GM19468 (cell line): ENCODE results near the gene CACNA2D3.
"Not testable (repeated sequence)": the region's sequence is repeated elsewhere in the genome, so short reads cannot be mapped to it uniquely, and the experiment has no call there.

Experiments used
- ATAC-seq: cut with Tn5 transposase; IDR thresholded peaks from one replicate; pipeline ENCODE4 v1.9.1; 2021; ENCODE audit warnings: mild to moderate bottlenecking, moderate library complexity, moderate number of reproducible peaks; ENCODE audit not compliant: unreplicated experiment; ENCODE audit errors: extremely low read depth

CACNA2D3 gene

DNA sequence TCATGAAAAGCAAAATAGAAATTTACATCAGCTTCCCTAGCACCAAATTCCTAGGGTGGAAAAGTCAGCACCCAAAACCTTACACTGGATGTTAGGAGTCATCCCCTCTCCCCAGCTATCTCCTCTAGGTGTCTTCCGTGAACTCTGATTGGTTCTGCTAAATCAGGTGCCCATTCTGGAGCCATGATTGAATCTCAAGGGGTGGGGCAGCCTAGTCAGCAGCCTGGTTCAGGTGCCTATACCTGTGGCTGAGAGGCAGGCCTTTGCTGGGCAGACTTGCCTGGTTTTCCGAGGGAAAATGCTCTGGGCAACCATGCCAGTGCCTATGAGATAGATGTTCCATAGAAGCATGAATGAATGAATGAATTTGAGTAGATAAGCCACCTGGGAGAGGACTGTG, 468.8 kb downstream of the CACNA2D3 start:
- no peak for ATAC-seq

DNA sequence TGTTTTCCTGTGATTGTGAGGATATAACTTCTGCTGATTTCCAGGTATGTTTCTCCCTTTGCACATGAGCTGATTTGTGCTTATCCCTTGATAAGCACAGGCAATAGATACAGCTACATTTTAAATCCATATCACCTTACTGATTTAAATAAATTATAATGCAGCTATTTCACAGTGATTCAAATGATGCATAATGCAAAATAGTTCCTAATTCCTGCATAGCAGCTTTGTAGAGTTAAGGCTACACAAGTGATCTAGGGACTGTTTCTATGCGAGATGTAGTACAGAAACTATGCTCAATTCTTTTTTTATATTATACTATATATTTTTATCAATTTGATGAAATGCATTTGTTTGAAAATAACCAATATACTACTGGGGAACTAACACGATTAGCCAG, 471.3 kb downstream of the CACNA2D3 start:
- no peak for ATAC-seq

DNA sequence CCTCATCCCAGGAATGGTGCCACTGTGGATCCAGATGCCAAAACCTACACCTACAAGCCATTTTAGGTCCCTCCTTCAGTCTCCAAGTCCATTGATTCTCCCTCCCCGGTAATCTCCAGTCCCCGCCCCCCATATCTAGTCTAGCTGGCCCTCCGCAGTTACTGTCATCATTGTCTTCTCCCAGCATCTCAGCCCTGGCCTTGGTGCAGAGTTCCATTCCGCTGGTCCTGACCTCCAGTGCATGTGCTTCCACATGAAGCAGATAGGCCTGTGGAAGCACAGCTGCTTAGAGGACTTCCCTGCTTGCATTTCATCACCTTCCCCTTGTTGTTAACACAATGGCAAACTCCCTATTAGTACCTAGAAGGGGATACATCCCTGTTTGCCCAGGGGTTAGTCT, 473.7 kb downstream of the CACNA2D3 start:
- no peak for ATAC-seq

DNA sequence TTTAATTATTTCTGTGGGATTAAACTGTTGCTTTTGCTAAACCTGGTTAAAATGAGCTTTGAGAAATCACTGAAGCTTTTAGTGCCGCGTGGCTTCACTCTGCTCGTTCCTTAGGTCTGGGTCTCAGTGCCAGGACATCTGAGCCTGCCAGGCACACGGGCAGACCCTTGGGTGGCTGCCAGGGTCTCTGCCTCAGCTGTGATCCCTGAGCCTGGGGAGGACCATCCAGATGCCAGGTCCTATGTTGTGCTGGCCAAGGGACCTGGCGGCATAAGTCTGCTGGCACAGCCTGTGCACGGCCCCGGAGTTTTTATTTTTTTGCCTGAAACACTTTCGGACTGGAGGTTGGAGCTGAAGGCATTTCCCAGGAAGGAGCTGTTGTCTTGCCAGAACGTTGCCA, 477.4 kb downstream of the CACNA2D3 start:
- no peak for ATAC-seq

DNA sequence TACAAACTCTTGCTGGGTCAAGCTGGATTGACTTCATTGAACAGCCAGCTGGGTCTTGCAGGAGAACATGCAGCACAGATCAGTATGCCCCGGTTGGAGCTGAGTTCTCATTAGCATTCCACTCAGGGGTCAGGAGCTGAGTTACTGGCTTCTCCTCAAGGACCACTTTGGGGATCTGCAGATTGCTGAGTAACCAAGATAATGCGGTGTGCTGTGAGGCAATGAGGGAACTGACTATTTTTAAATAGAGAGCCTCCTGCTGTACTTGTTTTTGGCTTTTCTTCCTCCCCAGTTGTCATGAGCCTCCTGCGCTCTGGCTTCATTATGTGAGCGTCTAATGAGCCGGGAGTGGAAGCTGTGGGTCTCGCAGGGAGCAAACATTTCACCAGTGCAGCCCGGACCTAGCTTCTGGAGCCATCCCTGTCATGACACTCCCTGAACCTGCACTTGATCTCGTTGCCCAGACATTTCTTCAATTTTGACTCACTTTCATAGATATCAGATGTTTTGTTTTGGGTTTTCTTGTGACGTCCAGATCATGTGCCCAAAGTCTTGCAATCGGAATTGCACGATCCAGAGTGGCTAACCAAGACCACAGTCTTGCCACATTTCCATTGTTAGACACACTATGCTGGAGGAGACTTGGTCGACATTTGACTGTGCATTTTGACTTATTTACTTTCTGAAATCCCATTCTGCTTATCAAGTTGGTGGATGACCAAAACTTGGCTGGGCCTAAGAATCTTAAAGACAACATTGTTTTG, 478.3 kb downstream of the CACNA2D3 start:
- ATAC-seq: no peak

DNA sequence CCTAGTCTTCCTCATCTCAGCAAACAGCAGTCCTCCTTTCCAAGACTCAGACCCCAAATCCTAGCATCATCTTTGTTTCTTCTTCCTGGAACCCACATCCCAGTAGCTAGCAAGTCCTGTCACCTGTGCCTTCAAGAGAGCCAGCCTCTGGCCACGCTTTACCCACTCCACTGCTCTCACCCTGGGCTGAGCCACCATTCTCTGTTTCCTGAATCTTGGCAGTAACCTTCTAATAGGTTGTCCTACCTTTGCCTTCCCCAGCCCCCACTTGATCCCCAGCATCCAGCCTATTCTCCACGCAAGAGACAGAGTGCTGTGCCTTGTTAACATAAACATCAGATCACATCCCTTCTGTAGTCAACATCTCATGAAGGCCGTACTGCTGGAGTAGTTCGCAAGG, 482.1 kb downstream of the CACNA2D3 start:
- no peak for ATAC-seq

DNA sequence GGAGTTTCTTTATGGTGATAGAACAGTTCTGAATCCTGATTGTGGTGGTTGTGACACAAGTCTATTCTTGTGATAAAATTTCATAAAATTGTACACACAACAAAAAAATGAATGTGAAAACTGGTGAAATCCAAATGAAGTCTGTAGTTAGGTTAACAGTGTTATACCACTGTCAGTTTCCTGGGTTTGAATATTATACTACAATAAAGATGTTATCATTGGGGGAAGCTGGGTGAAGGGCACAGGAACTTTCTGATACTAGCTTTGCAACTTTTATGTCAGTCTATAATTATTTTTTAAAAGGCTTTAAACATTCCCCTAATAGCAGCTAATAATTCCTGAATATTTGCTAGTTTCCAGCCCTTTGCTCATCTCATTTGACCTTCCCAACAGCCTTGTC, 485.7 kb downstream of the CACNA2D3 start:
- no peak for ATAC-seq

DNA sequence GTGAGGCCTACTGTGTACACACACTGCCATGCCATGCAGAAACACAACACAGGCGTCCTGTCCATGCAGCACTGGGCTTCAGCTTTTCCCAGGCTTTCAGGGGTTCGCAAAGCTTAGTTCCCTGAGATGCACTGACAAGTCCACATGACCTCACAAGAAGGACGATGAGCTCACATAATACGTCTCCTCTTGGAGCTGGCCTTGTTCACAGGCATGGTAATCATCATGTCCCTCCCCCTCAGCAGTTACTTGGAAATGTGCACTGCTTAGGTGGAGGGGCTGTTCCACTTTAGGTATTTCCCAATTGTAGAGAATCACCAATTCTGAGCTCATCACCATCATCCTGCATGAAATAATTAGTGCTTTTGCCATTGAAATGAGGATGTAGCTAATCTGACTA, 496.7 kb downstream of the CACNA2D3 start:
- no peak for ATAC-seq

DNA sequence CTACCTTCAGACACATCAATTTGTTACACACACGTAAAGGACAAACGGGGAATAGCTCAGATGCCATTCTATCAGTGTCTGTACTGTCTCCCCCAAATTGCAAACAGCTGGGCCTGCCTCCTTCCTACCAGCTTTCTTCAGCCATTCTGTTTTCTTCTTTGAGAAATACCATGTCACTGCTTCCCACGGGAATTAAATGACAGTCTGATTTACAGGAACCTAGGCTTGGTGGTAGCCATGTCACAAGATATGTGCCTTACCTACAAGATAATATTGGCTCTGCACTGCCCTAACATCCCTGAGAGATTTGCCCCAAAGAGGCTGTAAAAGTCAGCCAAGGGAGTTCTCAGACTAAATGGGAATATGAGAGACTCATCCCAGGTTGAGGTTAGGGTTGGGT, 497.2 kb downstream of the CACNA2D3 start:
- no peak for ATAC-seq

DNA sequence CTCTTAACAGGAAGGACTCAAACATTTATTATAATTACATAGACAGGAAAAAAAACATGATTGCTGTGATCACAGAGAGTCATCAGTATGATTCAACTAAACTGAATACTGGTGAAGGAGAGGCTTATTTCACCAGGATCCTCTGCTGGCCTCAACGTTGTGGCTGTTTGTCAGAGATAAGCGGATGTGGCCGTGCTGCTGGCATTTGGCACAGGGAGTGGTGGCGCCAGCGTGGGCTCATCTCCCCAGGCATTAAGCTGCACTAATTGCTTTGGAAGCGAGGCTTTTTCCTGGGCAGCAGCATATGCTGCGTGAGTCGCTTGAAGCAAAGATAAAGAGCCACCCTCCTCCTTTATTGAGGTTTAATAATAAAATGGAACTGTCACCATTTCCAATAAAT, 498.8 kb downstream of the CACNA2D3 start:
- no peak for ATAC-seq

DNA sequence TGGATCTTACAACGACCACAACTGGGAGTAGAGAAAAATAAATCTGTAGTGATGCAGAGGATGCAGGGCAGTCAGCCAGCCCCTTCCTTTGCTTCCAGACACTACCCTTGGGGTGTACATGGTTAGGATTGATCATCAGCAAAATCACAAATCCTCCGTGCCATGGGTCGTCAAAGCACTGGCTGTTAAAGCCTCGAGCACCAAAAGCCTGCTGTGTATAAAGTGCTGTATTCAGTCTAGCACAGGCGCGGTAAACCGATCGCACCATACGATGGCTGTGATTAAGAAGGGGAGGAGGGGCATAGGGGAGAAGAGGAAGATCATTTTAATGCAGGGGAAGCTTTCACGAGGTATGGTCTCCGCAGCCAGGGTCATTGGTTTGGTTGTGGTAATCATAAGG, 500.3 kb downstream of the CACNA2D3 start:
- no peak for ATAC-seq

DNA sequence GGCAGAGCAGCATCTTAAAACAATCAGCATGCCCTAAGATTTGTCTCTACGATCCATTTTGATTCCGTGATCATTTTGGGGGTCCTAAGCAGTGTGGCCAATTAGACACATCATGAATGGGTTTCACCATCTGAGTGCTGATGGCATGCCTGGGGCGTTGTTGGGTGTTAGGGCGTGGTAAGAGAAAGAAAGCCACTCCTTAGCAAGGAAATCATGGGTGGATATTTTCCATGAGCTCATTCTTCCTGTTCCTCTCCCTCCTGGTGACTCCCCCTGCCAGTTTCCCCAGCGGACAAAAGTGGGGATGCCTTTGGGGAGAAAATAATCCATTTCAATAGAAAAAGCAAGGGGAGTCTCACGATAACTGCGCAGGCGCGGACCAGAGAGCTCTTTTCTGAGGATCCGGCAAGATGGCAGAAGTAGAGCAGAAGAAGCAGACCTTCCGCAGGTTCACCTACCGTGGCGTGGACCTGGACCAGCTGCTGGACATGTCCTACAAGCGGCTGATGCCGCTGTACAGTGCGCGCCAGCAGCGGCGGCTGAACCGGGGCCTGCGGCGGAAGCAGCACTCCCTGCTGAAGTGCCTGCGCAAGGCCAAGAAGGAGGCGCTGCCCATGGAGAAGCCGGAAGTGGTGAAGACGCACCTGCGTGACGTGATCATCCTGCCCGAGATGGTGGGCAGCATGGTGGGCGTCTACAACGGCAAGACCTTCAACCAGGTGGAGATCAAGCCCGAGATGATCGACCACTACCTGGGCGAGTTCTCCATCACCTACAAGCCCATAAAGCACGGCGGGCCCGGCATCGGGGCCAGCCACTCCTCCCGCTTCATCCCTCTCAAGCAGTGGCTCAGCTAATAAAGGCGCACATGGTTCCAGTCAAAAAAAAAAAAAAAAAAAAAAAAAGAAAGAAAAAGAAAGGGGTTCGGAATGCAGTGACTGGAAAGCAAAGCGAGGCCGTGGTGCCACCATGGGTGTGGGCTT, 503.7 kb downstream of the CACNA2D3 start:
- ATAC-seq: no peak

DNA sequence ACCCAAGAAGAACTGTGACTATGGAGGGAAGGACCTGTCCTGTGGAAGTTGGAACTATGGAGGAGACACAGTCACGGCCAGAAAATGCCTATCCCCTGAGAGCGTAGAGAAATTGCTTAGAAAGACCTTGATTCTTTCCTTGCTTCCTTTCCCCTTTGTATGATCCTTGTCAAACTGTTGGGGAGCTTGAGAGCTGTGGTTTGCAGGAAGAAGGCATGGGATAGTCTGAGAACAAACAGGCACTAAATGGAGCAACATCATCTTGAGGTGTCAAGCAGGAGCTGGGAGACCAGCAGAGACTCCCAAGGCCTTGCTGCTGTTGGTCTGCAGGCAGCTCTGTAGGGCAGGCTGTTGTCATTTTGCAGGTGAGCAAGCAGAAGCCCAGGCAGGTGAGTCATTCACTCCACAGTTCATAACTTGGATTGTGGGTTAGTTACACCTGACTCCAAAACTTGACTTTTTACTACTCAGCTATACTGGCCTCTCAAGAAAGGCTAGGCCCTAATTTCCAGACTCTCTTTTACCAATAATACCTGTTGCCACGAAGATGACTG, 506.6 kb downstream of the CACNA2D3 start:
- no peak for ATAC-seq

DNA sequence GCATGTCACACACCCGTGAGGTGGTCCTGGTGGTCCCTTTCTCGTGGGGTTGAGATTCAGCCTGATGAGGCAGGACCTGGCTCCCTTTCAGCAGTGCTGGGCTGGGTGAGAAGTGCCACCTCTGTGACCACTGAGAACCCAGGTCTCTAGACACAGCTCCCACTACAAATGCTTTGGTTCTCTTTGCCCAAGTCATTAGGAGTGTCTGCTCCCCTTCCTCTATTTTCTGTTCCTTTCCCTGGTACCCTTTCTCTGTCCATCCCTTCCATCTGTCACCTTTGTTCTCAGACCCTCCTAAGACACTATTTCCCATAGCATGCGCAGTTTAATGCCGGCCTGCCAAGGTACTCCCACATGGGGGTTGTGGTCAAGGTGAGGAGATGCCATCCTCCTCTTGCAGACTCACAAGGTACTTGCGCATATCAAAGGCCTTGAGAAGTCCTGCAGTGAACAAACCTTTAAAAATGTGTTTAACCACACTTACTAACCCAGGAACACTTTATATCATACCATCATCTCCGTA, 507.8 kb downstream of the CACNA2D3 start:
- no peak for ATAC-seq

DNA sequence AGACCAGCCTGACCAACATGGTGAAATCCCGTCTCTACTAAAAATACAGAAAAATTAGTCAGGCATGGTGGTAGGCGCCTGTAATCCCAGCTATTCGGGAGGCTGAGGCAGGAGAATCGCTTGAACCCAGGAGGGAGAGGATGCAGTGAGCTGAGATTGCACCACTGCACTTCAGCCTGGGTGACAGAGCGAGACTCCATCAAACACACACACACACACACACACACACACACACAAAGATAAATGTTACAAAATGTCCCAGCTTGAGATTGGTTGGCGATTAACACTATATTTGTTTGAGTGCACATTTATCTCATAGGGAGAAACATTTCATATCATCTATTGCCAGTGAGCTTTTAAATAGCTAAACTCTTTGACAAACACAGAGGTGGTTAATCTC, 508.6 kb downstream of the CACNA2D3 start:
- not testable (repeated sequence) for ATAC-seq

DNA sequence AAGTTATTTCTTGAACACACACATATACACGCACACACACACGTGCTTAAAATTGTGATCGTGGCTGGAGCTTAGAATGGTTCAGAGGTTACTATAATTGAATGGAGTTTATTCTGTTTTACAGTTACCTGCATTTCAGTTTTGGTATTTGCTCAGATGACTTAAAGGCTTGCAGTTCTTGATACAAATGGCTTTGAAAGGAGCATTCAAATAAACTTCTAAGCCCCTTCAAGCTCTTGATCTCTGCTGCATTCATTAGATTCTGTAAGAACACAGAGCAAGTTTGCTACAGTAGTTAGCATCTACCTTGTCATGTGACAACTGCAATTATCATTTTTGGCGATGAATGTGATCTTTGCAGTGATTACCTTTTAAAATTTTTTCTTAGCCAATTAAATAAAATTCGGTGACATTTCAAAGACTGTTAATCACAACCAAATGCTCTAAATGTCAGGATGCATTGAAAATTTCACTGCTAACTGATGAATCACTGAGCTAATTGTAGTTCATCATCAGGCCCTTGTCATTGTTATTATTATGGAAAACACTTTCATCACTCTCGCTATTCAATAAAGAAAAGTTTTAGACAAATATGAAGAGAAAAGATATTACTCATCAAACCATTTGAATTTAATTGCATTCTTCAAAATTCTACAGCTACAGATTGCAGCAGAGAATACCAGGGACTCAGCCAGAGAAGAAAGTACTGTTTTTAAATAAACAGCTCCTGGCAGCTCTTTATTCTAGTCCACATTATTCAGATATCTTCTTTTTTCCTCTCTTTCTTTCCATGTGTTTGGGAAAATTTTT, 509.4 kb downstream of the CACNA2D3 start:
- no peak for ATAC-seq

DNA sequence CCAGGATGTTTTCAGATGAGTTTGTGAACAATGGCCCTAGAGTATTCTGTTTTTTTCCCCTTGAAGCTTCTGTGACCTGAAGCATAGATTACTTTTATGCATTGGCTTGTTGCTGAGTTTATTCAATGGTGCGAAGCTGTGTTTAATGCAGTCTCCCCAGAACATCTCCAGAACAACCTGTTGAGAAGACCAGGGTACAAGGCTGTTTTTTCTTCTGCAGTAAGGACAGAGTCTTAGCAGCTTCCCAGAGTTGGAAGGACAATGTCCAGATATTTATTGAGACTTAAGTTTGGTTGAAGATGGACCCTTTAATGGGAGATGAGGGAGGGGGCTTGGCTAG, 509.9 kb downstream of the CACNA2D3 start:
- ATAC-seq: no peak

DNA sequence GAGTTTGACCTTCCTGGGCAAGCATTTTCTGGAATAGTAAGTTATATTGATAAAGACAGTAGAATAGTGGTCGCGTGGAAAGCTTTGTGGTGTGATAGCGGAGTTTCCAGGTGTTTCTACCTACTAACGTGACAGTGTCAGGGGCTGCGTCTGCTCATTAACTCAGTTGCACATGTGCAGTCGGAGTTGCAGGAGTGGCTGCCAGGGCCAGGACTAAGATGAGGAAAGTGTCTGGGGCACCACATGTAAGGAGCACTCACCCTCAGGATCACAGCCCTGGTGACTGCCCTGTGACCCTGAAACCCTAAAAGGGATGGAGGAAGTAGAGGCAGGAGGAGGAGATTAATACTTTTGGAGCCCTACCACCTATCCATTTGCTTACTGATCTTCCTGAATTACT, 510.5 kb downstream of the CACNA2D3 start:
- no peak for ATAC-seq

DNA sequence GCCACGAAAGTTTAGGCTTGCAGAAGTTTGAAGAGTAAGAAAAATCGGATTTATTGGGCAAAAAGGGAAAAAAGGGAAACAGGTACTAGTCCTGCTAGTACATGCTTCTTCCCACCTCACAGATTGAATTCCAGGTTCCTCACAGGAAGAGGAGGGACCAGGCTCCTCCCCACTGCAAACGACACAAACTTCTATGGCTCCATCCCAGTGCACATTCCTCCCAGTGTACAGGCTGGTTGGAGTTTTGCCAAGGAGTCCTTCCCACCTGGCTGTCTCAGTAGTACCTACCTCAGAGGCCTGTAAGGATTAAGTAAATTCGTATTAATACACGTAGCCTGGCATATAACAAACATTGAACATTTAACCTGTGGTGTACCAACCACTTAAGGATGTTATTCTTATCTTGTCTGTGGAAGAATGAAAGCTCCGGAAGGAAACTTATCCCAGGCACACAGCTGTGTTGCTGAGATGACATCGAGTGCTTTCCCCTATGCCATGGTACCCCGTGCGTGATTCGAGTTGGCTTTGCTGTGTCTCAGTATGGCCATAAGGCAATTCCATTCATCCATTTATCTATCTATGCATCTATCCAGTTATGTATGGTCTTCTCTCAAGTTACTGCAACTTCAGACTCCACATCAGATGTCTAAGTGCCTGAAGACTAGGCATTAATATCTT, 511.2 kb downstream of the CACNA2D3 start:
- no peak for ATAC-seq

DNA sequence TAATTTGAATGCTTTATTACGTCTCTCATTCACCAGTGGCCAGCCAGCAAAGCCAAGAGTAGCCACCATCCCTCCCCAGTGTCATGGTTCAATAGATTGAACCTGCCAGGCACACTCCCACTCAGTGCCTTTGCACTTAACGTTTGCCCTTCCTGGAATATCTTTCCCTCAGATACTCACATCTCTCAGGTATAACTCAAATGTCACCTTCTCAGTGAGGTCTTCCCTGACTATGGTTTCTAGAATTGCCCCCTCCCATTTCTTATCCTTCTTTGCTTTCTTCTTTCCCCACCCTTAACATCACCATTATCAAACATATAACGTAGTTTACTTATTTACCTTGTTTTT, 511.7 kb downstream of the CACNA2D3 start:
- ATAC-seq: no peak
